H9 (cell line): ENCODE results near the gene TMEM117. TPM values are rescaled to one million over a fixed set of nuclear protein-coding genes. Genes with fewer than 3 reads are reported as not detected.

Experiments used
- DNase-seq: peaks from one replicate; pipeline ENCODE4 v3.0.0-alpha.2; 2017
- H2AFZ ChIP-seq: one replicate; pipeline ENCODE4 v1.6.1; 2013; ENCODE audit warnings: mild to moderate bottlenecking, low read length, control low read depth, moderate library complexity
- H2AK5ac ChIP-seq: 2 replicates; pipeline ENCODE4 v1.6.1; 2013; ENCODE audit warnings: low read length, control low read depth, mixed read lengths; ENCODE audit not compliant: insufficient read length
- H2BK120ac ChIP-seq: one replicate; pipeline ENCODE4 v1.6.1; 2013; ENCODE audit warnings: low read depth, mild to moderate bottlenecking, low read length, control low read depth, inconsistent platforms; ENCODE audit not compliant: poor library complexity, severe bottlenecking
- H2BK12ac ChIP-seq: 2 replicates; pipeline ENCODE4 v1.6.1; 2013; ENCODE audit warnings: low read length, control low read depth, mixed read lengths, low read depth; ENCODE audit not compliant: insufficient read length
- H2BK15ac ChIP-seq: 2 replicates; pipeline ENCODE4 v1.6.1; 2013; ENCODE audit warnings: low read depth, low read length, control low read depth
- H2BK20ac ChIP-seq: one replicate; pipeline ENCODE4 v1.6.1; 2013; ENCODE audit warnings: low read depth, mild to moderate bottlenecking, low read length, control low read depth, inconsistent platforms; ENCODE audit not compliant: poor library complexity, severe bottlenecking
- H2BK5ac ChIP-seq: 2 replicates; pipeline ENCODE4 v1.6.1; 2013; ENCODE audit warnings: low read length, control low read depth, mixed read lengths; ENCODE audit not compliant: insufficient read length
- H3K14ac ChIP-seq: 2 replicates; pipeline ENCODE4 v1.6.1; 2013; ENCODE audit warnings: low read length, control low read depth; ENCODE audit not compliant: insufficient read depth
- H3K18ac ChIP-seq: 2 replicates; pipeline ENCODE4 v1.6.1; 2013; ENCODE audit warnings: low read depth, mild to moderate bottlenecking, mixed read lengths, low read length, control low read depth; ENCODE audit not compliant: insufficient read length
- H3K23ac ChIP-seq: 2 replicates; pipeline ENCODE4 v1.6.1; 2013; ENCODE audit warnings: low read length, control low read depth, mixed read lengths, low read depth; ENCODE audit not compliant: insufficient read length
- H3K23me2 ChIP-seq: 2 replicates; pipeline ENCODE4 v1.6.1; 2013; ENCODE audit warnings: low read depth, mild to moderate bottlenecking, mixed read lengths, low read length, control low read depth; ENCODE audit not compliant: insufficient read length, poor library complexity, severe bottlenecking
- H3K27ac ChIP-seq: 2 replicates; pipeline ENCODE4 v1.5.1; 2013; ENCODE audit warnings: low read length, control low read depth, mixed read lengths, low read depth; ENCODE audit not compliant: insufficient read length
- H3K27me3 ChIP-seq: 2 replicates; pipeline ENCODE4 v1.6.1; 2013; ENCODE audit warnings: low read length, control low read depth, inconsistent platforms; ENCODE audit not compliant: insufficient read depth
- H3K4ac ChIP-seq: 2 replicates; pipeline ENCODE4 v1.6.1; 2013; ENCODE audit warnings: low read depth, mild to moderate bottlenecking, control low read depth, inconsistent platforms, low read length, moderate library complexity
- H3K4me1 ChIP-seq: 2 replicates; pipeline ENCODE4 v1.6.1; 2013; ENCODE audit warnings: low read length, control low read depth, inconsistent platforms; ENCODE audit not compliant: insufficient read depth
- H3K4me2 ChIP-seq: 2 replicates; pipeline ENCODE4 v1.6.1; 2013; ENCODE audit warnings: low read length, control low read depth, mixed read lengths; ENCODE audit not compliant: insufficient read length, insufficient read depth
- H3K56ac ChIP-seq: 2 replicates; pipeline ENCODE4 v1.6.1; 2013; ENCODE audit warnings: low read depth, mild to moderate bottlenecking, mixed read lengths, low read length, control low read depth; ENCODE audit not compliant: insufficient read length
- H3K79me1 ChIP-seq: 2 replicates; pipeline ENCODE4 v1.6.1; 2013; ENCODE audit warnings: low read depth, mild to moderate bottlenecking, moderate library complexity, low read length, control low read depth, inconsistent platforms; ENCODE audit not compliant: insufficient read depth, poor library complexity, severe bottlenecking
- H3K79me2 ChIP-seq: 2 replicates; pipeline ENCODE4 v1.6.1; 2013; ENCODE audit warnings: low read length, control low read depth, inconsistent platforms; ENCODE audit not compliant: insufficient read depth
- H3K9ac ChIP-seq: 2 replicates; pipeline ENCODE4 v1.6.1; 2013; ENCODE audit warnings: low read length, control low read depth, mixed read lengths; ENCODE audit not compliant: insufficient read length; ENCODE audit errors: extremely low read depth
- H3K9me3 ChIP-seq: one replicate; pipeline ENCODE4 v1.6.1; 2013; ENCODE audit warnings: low read depth, low read length, inconsistent platforms; ENCODE audit not compliant: control insufficient read depth
- H3T11ph ChIP-seq: one replicate; pipeline ENCODE4 v1.6.1; 2013; ENCODE audit warnings: mild to moderate bottlenecking, low read length, control low read depth, inconsistent platforms
- H4K20me1 ChIP-seq: one replicate; pipeline ENCODE4 v1.6.1; 2013; ENCODE audit not compliant: control insufficient read depth, insufficient read length, insufficient read depth
- H4K5ac ChIP-seq: 2 replicates; pipeline ENCODE4 v1.6.1; 2013; ENCODE audit warnings: low read depth, mild to moderate bottlenecking, mixed read lengths, low read length, control low read depth; ENCODE audit not compliant: insufficient read length
- H4K8ac ChIP-seq: replicated peaks from 2 replicates; pipeline ENCODE4 v1.6.1; 2013; ENCODE audit warnings: low read length, control low read depth, mixed read lengths, low read depth; ENCODE audit not compliant: insufficient read length
- H4K91ac ChIP-seq: 2 replicates; pipeline ENCODE4 v1.6.1; 2013; ENCODE audit warnings: low read depth, mild to moderate bottlenecking, moderate library complexity, mixed read lengths, low read length, control low read depth; ENCODE audit not compliant: insufficient read length
- H3K27ac Mint-ChIP-seq, 3 experiments: 2 replicates in 2 of 3; 3 replicates in 1 of 3; pipeline ENCODE4 v1.8.0; 2020 to 2021; ENCODE audit warnings: mixed read lengths in 3 of 3, mild to moderate bottlenecking in 1 of 3, moderate library complexity in 1 of 3
- H3K27me3 Mint-ChIP-seq: 2 replicates; pipeline ENCODE4 v1.8.0; 2021; ENCODE audit warnings: low read depth, mild to moderate bottlenecking, moderate library complexity, mixed read lengths
- H3K36me3 Mint-ChIP-seq, 3 experiments: 2 replicates in 2 of 3; 3 replicates in 1 of 3; pipeline ENCODE4 v1.8.0; 2020 to 2021; ENCODE audit warnings: low read depth in 3 of 3, mixed read lengths in 3 of 3; ENCODE audit not compliant: insufficient read depth in 1 of 3
- H3K4me1 Mint-ChIP-seq, 2 experiments: 2 replicates each; pipeline ENCODE4 v1.8.0; 2020; ENCODE audit warnings: mixed read lengths in 2 of 2
- H3K4me3 Mint-ChIP-seq, 2 experiments: 2 replicates in 1 of 2; 3 replicates in 1 of 2; pipeline ENCODE4 v1.8.0; 2020 to 2021; ENCODE audit warnings: mild to moderate bottlenecking in 2 of 2, mixed read lengths in 2 of 2, moderate library complexity in 1 of 2
- H3K9me3 Mint-ChIP-seq, 2 experiments: 2 replicates in 1 of 2; 3 replicates in 1 of 2; pipeline ENCODE4 v1.8.0; 2020; ENCODE audit warnings: mild to moderate bottlenecking in 2 of 2, mixed read lengths in 2 of 2, moderate library complexity in 1 of 2
- WGBS: extraction: QIAGEN DNeasy Blood & Tissue Kit; methylation state at CpG from one replicate; pipeline ENCODE4 v1.1.7; 2013; ENCODE audit warnings: missing lambda C conversion rate, low lambda C conversion rate, mixed read lengths; ENCODE audit not compliant: insufficient read length; ENCODE audit errors: extremely low coverage; 5-methylcytosine and 5-hydroxymethylcytosine counted together
- total RNA-seq: library from RNA; stranded (reverse); gene quantifications from 2 replicates; pipeline ENCODE4 v1.2.1, GENCODE V29; 2021
- TF ChIP-seq, protein P1 (sequence below): fragments of 200-600 bp; sonication (generic); conservative IDR thresholded peaks from 3 replicates; pipeline ENCODE4 v1.8.0; 2021; ENCODE audit warnings: antibody characterized with exemption, mild to moderate bottlenecking

TMEM117 gene
- total RNA-seq, 1 experiment from 2014 or later: 1.7 TPM

DNA sequence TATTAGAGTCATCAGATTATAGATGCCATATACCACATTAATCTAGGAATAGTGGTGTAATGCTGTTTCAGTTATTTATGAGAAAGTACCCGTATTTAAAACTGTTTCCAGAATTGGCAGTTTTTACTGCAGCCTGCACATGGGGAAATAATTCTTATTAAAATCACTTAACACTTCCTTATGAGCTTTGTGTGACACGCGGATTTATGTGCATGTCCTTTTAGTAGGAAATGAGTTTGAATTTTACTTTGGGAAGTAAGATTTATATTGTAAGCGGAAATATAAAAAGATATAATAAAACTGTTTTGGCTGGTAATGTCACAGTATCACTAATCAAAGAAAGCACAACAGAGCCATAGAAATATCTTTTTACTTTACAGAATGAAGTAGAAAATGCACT, 132.9 kb downstream of the TMEM117 start:
- no peaks in the 10 kb centered on the region for H3K9me3 ChIP-seq
- Mint-ChIP-seq H3K27ac (no peak overlapping the region), H3K4me3 (no peak overlapping the region), H3K9me3 (peaks cover 7 to 11% of the 10 kb centered on the region in 2 experiments; a peak in 3 of 5 replicates), H3K27me3 (no peaks in the 10 kb centered on the region), H3K4me1 (peaks cover 3 to 7% of the 10 kb centered on the region in 2 experiments; a peak in 3 of 4 replicates), H3K36me3 (peaks cover 0 to 7% (median 3%) of the 10 kb centered on the region in 3 experiments; a peak in 4 of 7 replicates)
- no peak overlapping the region for H3K4me2 ChIP-seq
- H4K5ac ChIP-seq: no peak overlapping the region
- no peaks in the 10 kb centered on the region for H4K20me1 ChIP-seq
- no peak overlapping the region for H3K23ac ChIP-seq
- no peak overlapping the region for H2AK5ac ChIP-seq
- H2BK120ac ChIP-seq: no peak overlapping the region
- H3K18ac ChIP-seq: no peak overlapping the region
- no peaks in the 10 kb centered on the region; the same call in 1 of the 2 replicates for H3K79me2 ChIP-seq
- DNase-seq: no peak
- no peak overlapping the region for H4K8ac ChIP-seq
- no peak overlapping the region for H2AFZ ChIP-seq
- no peak overlapping the region for H3K9ac ChIP-seq
- no peak overlapping the region for H4K91ac ChIP-seq
- no peak overlapping the region for H3K27ac ChIP-seq
- 100% methylated on average over 1 of the region's 4 CpGs for WGBS
- no peaks in the 10 kb centered on the region for H3K23me2 ChIP-seq
- no peak overlapping the region for H2BK12ac ChIP-seq
- H3K79me1 ChIP-seq: no peaks in the 10 kb centered on the region
- no peak overlapping the region for H3T11ph ChIP-seq
- no peak overlapping the region for H2BK20ac ChIP-seq
- H3K27me3 ChIP-seq: no peaks in the 10 kb centered on the region
- no peak overlapping the region for H3K56ac ChIP-seq
- no peak overlapping the region for H3K4ac ChIP-seq
- H3K14ac ChIP-seq: no peak overlapping the region
- H2BK15ac ChIP-seq: no peak overlapping the region
- TF ChIP-seq, protein P1, sequence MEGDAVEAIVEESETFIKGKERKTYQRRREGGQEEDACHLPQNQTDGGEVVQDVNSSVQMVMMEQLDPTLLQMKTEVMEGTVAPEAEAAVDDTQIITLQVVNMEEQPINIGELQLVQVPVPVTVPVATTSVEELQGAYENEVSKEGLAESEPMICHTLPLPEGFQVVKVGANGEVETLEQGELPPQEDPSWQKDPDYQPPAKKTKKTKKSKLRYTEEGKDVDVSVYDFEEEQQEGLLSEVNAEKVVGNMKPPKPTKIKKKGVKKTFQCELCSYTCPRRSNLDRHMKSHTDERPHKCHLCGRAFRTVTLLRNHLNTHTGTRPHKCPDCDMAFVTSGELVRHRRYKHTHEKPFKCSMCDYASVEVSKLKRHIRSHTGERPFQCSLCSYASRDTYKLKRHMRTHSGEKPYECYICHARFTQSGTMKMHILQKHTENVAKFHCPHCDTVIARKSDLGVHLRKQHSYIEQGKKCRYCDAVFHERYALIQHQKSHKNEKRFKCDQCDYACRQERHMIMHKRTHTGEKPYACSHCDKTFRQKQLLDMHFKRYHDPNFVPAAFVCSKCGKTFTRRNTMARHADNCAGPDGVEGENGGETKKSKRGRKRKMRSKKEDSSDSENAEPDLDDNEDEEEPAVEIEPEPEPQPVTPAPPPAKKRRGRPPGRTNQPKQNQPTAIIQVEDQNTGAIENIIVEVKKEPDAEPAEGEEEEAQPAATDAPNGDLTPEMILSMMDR: no peak
- peaks cover 2% of the 10 kb centered on the region; the same call in 1 of the 2 replicates for H3K4me1 ChIP-seq
- H2BK5ac ChIP-seq: no peak overlapping the region
